ENCODE results near the gene RALY. TPM values are rescaled to one million over a fixed set of nuclear protein-coding genes. Genes with fewer than 3 reads are reported as not detected.
"Not testable (repeated sequence)": the region's sequence is repeated elsewhere in the genome, so short reads cannot be mapped to it uniquely, and the experiment has no call there.

The RALY gene
- polyA plus RNA-seq, 1 donor from 2014 or later = 218 TPM

- Mint-ChIP-seq H3K9me3 (peaks cover 0 to 3% (median 0%) of the 10 kb centered on the region in 3 donors), H3K27me3 (peaks cover 2% of the 10 kb centered on the region), H3K27ac (peak overlapping the region; percentile 94 to 98 (median 97)), H3K4me1 (peaks cover 26 to 30% (median 29%) of the 10 kb centered on the region in 3 donors), H3K36me3 (no peaks in the 10 kb centered on the region), H3K4me3 (peak overlapping the region; percentile 93 to 99 (median 96))
Measured at GRCh38 chr20:34112600-34113101, 118.9 kb downstream of the RALY start.

GRCh38 chr20:34114809-34115208, 121.1 kb downstream of the RALY start:
- H3K4me1 Mint-ChIP-seq = peaks cover 14 to 15% (median 15%) of the 10 kb centered on the region in 3 donors
- H3K27ac Mint-ChIP-seq = peak overlapping the region in 1 of 3 donors; percentile 79
- H3K4me3 Mint-ChIP-seq = peak overlapping the region in 2 of 4 donors; percentile 68 to 82
- no peaks in the 10 kb centered on the region for H3K36me3 Mint-ChIP-seq
- peaks cover 2% of the 10 kb centered on the region for H3K27me3 Mint-ChIP-seq
- H3K9me3 Mint-ChIP-seq = peaks cover 0 to 3% (median 0%) of the 10 kb centered on the region in 3 donors

- Mint-ChIP-seq H3K27ac (peak overlapping the region in 1 of 3 donors; percentile 79), H3K4me3 (peak overlapping the region in 1 of 4 donors; percentile 82), H3K4me1 (peaks cover 12% of the 10 kb centered on the region in 3 donors), H3K9me3 (peaks cover 0 to 3% (median 0%) of the 10 kb centered on the region in 3 donors), H3K27me3 (peaks cover 2% of the 10 kb centered on the region), H3K36me3 (no peaks in the 10 kb centered on the region)
Measured at GRCh38 chr20:34115232-34115631, 121.5 kb downstream of the RALY start.

- Mint-ChIP-seq H3K4me3 (no peak overlapping the region), H3K9me3 (no peaks in the 10 kb centered on the region)
Measured at GRCh38 chr20:34120213-34120612, 126.5 kb downstream of the RALY start.

GRCh38 chr20:34122274-34122980, 128.7 kb downstream of the RALY start:
- H3K4me1 Mint-ChIP-seq = peaks cover 9 to 13% (median 9%) of the 10 kb centered on the region in 3 donors

More at GRCh38 chr20:34120213-34120612, 126.5 kb downstream of the RALY start:
- Mint-ChIP-seq H3K36me3 (no peaks in the 10 kb centered on the region), H3K27ac (no peak overlapping the region), H3K27me3 (peaks cover 2% of the 10 kb centered on the region), H3K4me1 (peaks cover 9 to 13% (median 9%) of the 10 kb centered on the region in 3 donors)

GRCh38 chr20:34123309-34123708, 129.6 kb downstream of the RALY start:
- Mint-ChIP-seq H3K27ac (no peak overlapping the region), H3K4me1 (peaks cover 9 to 13% (median 9%) of the 10 kb centered on the region in 3 donors), H3K27me3 (no peaks in the 10 kb centered on the region), H3K9me3 (no peaks in the 10 kb centered on the region), H3K4me3 (no peak overlapping the region), H3K36me3 (no peaks in the 10 kb centered on the region)

More at GRCh38 chr20:34122274-34122980, 128.7 kb downstream of the RALY start:
- Mint-ChIP-seq H3K36me3 (no peaks in the 10 kb centered on the region), H3K9me3 (no peaks in the 10 kb centered on the region), H3K27ac (no peak overlapping the region), H3K4me3 (no peak overlapping the region), H3K27me3 (no peaks in the 10 kb centered on the region)

GRCh38 chr20:34124469-34125249, 130.9 kb downstream of the RALY start:
- H3K4me1 Mint-ChIP-seq = peaks cover 9 to 13% (median 12%) of the 10 kb centered on the region in 3 donors
- no peak overlapping the region for H3K4me3 Mint-ChIP-seq
- no peaks in the 10 kb centered on the region for H3K36me3 Mint-ChIP-seq
- H3K27ac Mint-ChIP-seq = no peak overlapping the region
- no peaks in the 10 kb centered on the region for H3K27me3 Mint-ChIP-seq
- no peaks in the 10 kb centered on the region for H3K9me3 Mint-ChIP-seq

- peaks cover 9 to 13% (median 9%) of the 10 kb centered on the region in 3 donors for H3K4me1 Mint-ChIP-seq
- no peak overlapping the region for H3K27ac Mint-ChIP-seq
- H3K36me3 Mint-ChIP-seq = no peaks in the 10 kb centered on the region
- no peak overlapping the region for H3K4me3 Mint-ChIP-seq
- no peaks in the 10 kb centered on the region for H3K9me3 Mint-ChIP-seq
- H3K27me3 Mint-ChIP-seq = peaks cover 1% of the 10 kb centered on the region
Measured at GRCh38 chr20:34127792-34128191, 134.1 kb downstream of the RALY start.

- no peaks in the 10 kb centered on the region for H3K9me3 Mint-ChIP-seq
- peaks cover 3 to 7% (median 3%) of the 10 kb centered on the region in 3 donors for H3K4me1 Mint-ChIP-seq
- no peaks in the 10 kb centered on the region for H3K36me3 Mint-ChIP-seq
- H3K27ac Mint-ChIP-seq = no peak overlapping the region
- H3K4me3 Mint-ChIP-seq = peak overlapping the region in 3 of 4 donors; percentile 5 to 51 (median 45)
- peaks cover 1% of the 10 kb centered on the region for H3K27me3 Mint-ChIP-seq
Measured at GRCh38 chr20:34129518-34130162, 135.9 kb downstream of the RALY start.

- H3K4me3 Mint-ChIP-seq = no peak overlapping the region
- peaks cover 7% of the 10 kb centered on the region for H3K27me3 Mint-ChIP-seq
- H3K36me3 Mint-ChIP-seq = no peaks in the 10 kb centered on the region
- no peaks in the 10 kb centered on the region for H3K9me3 Mint-ChIP-seq
- peaks cover 0 to 4% (median 0%) of the 10 kb centered on the region in 3 donors for H3K4me1 Mint-ChIP-seq
- H3K27ac Mint-ChIP-seq = no peak overlapping the region
Measured at GRCh38 chr20:34131491-34131890, 137.8 kb downstream of the RALY start.

GRCh38 chr20:34132491-34132890, 138.8 kb downstream of the RALY start:
- H3K27me3 Mint-ChIP-seq, H3K4me1 Mint-ChIP-seq, H3K27ac Mint-ChIP-seq, H3K36me3 Mint-ChIP-seq, H3K9me3 Mint-ChIP-seq, H3K4me3 Mint-ChIP-seq: not testable (repeated sequence)

GRCh38 chr20:34132943-34133342, 139.2 kb downstream of the RALY start:
- not testable (repeated sequence) for H3K4me1 Mint-ChIP-seq, H3K27me3 Mint-ChIP-seq, H3K27ac Mint-ChIP-seq, H3K4me3 Mint-ChIP-seq, H3K9me3 Mint-ChIP-seq, H3K36me3 Mint-ChIP-seq

GRCh38 chr20:34133365-34133860, 139.7 kb downstream of the RALY start:
- not testable (repeated sequence) for H3K4me1 Mint-ChIP-seq, H3K9me3 Mint-ChIP-seq, H3K36me3 Mint-ChIP-seq, H3K4me3 Mint-ChIP-seq, H3K27me3 Mint-ChIP-seq, H3K27ac Mint-ChIP-seq
